Bronchus fibroblast of lung (primary cell): ENCODE results near the gene VAC14. TPM values are rescaled to one million over a fixed set of nuclear protein-coding genes. Genes with fewer than 3 reads are reported as not detected.

ENCODE experiments used
- total RNA-seq: library from RNA; depleted of rRNA; stranded (reverse); fragments of >200 nt; gene quantifications from 2 replicates; pipeline ENCODE4 v1.2.3, GENCODE V29; 2015

VAC14 gene
- total RNA-seq = 47.4 and 48.3 TPM in 2 replicates

GRCh38 chr16:70800781-70801480 lies at the start of gene VAC14:
Gene VAC14, minus strand, starts transcription at chr16:70801158. Its CDS starts 258 bp downstream, at chr16:70800900.

GRCh38 chr16:70685938-70686375 lies 115.0 kb downstream of the VAC14 start, which contains the start of gene MTSS2:
Gene MTSS2, minus strand, starts transcription at chr16:70686053. Its CDS starts 262 bp downstream, at chr16:70685791.

DNA sequence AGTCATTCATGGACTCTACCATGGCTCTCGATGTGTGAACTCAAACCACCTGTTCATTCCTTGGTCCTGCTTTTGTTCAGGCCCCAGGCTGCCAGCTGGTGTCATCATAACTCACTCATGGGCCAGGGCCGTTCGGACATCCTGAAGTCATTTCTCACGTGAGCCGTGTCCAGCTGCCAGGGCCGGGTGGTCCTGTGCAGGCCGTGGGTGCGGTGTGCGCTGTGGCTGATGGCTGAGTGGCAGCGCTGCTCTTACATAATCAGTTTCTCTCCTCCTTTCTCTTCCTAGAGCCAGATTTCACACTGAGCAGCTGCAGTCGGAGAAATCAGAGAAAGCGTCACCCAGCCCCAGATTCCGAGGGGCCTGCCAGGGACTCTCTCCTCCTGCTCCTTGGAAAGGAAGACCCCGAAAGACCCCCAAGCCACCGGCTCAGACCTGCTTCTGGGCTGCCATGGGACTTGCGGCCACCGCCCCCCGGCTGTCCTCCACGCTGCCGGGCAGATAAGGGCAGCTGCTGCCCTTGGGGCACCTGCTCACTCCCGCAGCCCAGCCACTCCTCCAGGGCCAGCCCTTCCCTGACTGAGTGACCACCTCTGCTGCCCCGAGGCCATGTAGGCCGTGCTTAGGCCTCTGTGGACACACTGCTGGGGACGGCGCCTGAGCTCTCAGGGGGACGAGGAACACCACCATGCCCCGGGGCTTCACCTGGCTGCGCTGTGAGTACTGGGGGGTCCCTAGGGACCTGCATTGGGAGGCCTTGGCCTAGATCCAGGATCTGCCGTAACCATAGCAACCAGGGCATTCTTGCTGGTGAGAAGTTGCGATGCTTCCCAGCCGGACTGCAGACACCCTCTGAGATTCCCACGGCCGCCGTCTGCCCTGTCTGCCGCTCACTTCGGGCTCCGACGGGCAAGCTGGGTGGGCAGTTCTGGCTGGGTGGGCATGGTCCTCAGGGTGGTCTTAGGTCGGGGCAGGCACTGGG lies 154.4 kb downstream of the VAC14 start, which contains the start of gene IL34:
Gene IL34 (plus strand): TSS at position 300 of the 982 bp plus-strand sequence. CDS start 389 bp downstream, at position 689.

Other genes with a start within 250 kb of the VAC14 start
- 0.84 and 1.9 TPM in 2 replicates for gene IL34, start 154.6 kb downstream of the VAC14 start, total RNA-seq
- 75.5 and 76.1 TPM in 2 replicates for gene MTSS2, start 115.1 kb downstream of the VAC14 start, total RNA-seq